Measurements from ENCODE around the gene TAF4.

The TAF4 gene

GRCh38 chr20:62028384-62028783, 37.3 kb downstream of the TAF4 start:
- TF ChIP-seq ZNF70 (CRISPR knock-in tag; IDR thresholded peaks at IDR 0.05) (no peak), TOX (CRISPR knock-in tag; IDR thresholded peaks at IDR 0.05; ENCODE audit: borderline replicate concordance) (no peak), CREB5 (CRISPR knock-in tag; IDR thresholded peaks at IDR 0.05; ENCODE audit: low read depth) (no peak), ARNTL (CRISPR knock-in tag; IDR thresholded peaks at IDR 0.05; ENCODE audit: borderline replicate concordance, low read depth) (no peak), POU6F1 (CRISPR knock-in tag; IDR thresholded peaks at IDR 0.05; ENCODE audit: borderline replicate concordance, low read depth) (no peak), ZC3H10 (CRISPR knock-in tag; IDR thresholded peaks at IDR 0.05) (no peak), SNAI2 (CRISPR knock-in tag; IDR thresholded peaks at IDR 0.05) (no peak), CSRNP3 (CRISPR knock-in tag; IDR thresholded peaks at IDR 0.05) (no peak), ESRRG (CRISPR knock-in tag; IDR thresholded peaks at IDR 0.05) (no peak), TSHZ2 (CRISPR knock-in tag; IDR thresholded peaks at IDR 0.05) (no peak), ZFP3 (CRISPR knock-in tag; IDR thresholded peaks at IDR 0.05) (no peak)
- ATAC-seq: no peak

- TF ChIP-seq ZFP30 (CRISPR knock-in tag; IDR thresholded peaks at IDR 0.05): no peak
- TF ChIP-seq TSHZ2 (CRISPR knock-in tag; IDR thresholded peaks at IDR 0.05): no peak
- no peak for TF ChIP-seq BACH2 (CRISPR knock-in tag; IDR thresholded peaks at IDR 0.05; ENCODE audit: borderline replicate concordance)
- no peak for ATAC-seq
Measured at GRCh38 chr20:62027698-62028321, 37.9 kb downstream of the TAF4 start.

GRCh38 chr20:62027116-62027515, 38.6 kb downstream of the TAF4 start:
- ATAC-seq: no peak
- TF ChIP-seq ISL1 (CRISPR knock-in tag; IDR thresholded peaks at IDR 0.05): no peak
- TF ChIP-seq ZFP30 (CRISPR knock-in tag; IDR thresholded peaks at IDR 0.05): no peak
- no peak for TF ChIP-seq ESRRG (CRISPR knock-in tag; IDR thresholded peaks at IDR 0.05)
- no peak for TF ChIP-seq ZNF565 (CRISPR knock-in tag; conservative IDR thresholded peaks at IDR 0.05; ENCODE audit: low read depth)
- TF ChIP-seq POU6F1 (CRISPR knock-in tag; IDR thresholded peaks at IDR 0.05; ENCODE audit: borderline replicate concordance, low read depth): no peak
- TF ChIP-seq ZFP3 (CRISPR knock-in tag; IDR thresholded peaks at IDR 0.05): no peak
- no peak for TF ChIP-seq RARB (CRISPR knock-in tag; IDR thresholded peaks at IDR 0.05)
